ENCODE data around the gene MATCAP1. TPM values are rescaled to one million over a fixed set of nuclear protein-coding genes. Genes with fewer than 3 reads are reported as not detected.

The MATCAP1 gene
- total and polyA plus RNA-seq, 2 of the 4 experiments (the other 2 are of a cell fraction) = 8.2 to 43.9 TPM

GRCh38 chr16:67177743-67178699, 5.7 kb downstream of the MATCAP1 start:
- ATAC-seq (ENCODE audit: low read depth) = peak; percentile 18
- intact Hi-C loops (cut with micrococcal nuclease) = no loop called here

More at GRCh38 chr16:67177743-67178699, 5.7 kb downstream of the MATCAP1 start:
- no peak overlapping the region for H4K91ac ChIP-seq (ENCODE audit: insufficient read depth, low read depth, low read length)
- peak; percentile 40 for DNase-seq
- peaks cover 34% of the 10 kb centered on the region for H4K20me1 ChIP-seq (ENCODE audit: insufficient read depth, low read length)
- peak overlapping the region; percentile 90 for H3K4me2 ChIP-seq (ENCODE audit: low read depth, low read length)
- H3K23ac ChIP-seq (ENCODE audit: low read depth, low read length) = no peak overlapping the region
- 8% methylated on average over 36 of the region's 73 CpGs; no CpG with 5 or more reads in 1 of the 2 experiments for WGBS, 2 experiments (ENCODE audit: extremely low coverage in 2 of 2, insufficient read length in 1 of 2)
- H3K27ac ChIP-seq (ENCODE audit: insufficient read depth, low read length) = no peak overlapping the region
- ChIA-PET POLR2A (ENCODE audit: unreplicated experiment) (no interaction called here), CTCF (no interaction called here)
- in situ Hi-C loops (cut with MboI; ENCODE audit: low sequenced_read_pairs) = no loop called here
- H3K56ac ChIP-seq (ENCODE audit: extremely low read depth, insufficient read depth, low read length) = no peak overlapping the region
- no peak overlapping the region for H2BK120ac ChIP-seq (ENCODE audit: low read depth, low read length)
- peaks cover 13% of the 10 kb centered on the region for H3K9me1 ChIP-seq (ENCODE audit: insufficient read depth, low read length)
- H3K4ac ChIP-seq (ENCODE audit: low read depth, low read length) = no peak overlapping the region
- H2AFZ ChIP-seq (replicated peaks; ENCODE audit: low read length, poor library complexity) = peak overlapping the region; percentile 84
- no peak overlapping the region for H2AK9ac ChIP-seq (replicated peaks; ENCODE audit: low read depth, low read length, poor library complexity)
- H2BK5ac ChIP-seq (ENCODE audit: low read depth, low read length, poor library complexity, severe bottlenecking) = no peak overlapping the region
- peaks cover 23 to 54% of the 10 kb centered on the region in 2 experiments for H3K79me1 ChIP-seq (ENCODE audit: low read depth in 1 of 2, low read length in 2 of 2)
- no peaks in the 10 kb centered on the region for H3K27me3 ChIP-seq (ENCODE audit: control insufficient read depth, insufficient read depth, low read length)
- no peak overlapping the region for H2BK15ac ChIP-seq (ENCODE audit: low read depth, low read length)
- no peak overlapping the region for H2BK20ac ChIP-seq (ENCODE audit: low read depth, low read length)
- no peak overlapping the region for H2AK5ac ChIP-seq (ENCODE audit: low read depth, low read length)
- no peak overlapping the region for H4K5ac ChIP-seq (ENCODE audit: low read depth, low read length)
- no peak overlapping the region for H3K14ac ChIP-seq (replicated peaks; ENCODE audit: low read depth, low read length)
- H3K9me3 ChIP-seq (ENCODE audit: control insufficient read depth, insufficient read depth, low read length) = no peaks in the 10 kb centered on the region
- TF ChIP-seq CTCF (conservative IDR thresholded peaks at IDR 0.05; ENCODE audit: low read depth, low read length) (no peak), MXI1 (IDR thresholded peaks at IDR 0.05; ENCODE audit: borderline replicate concordance, low read depth, low read length) (0 out of 2 replicates have a peak, but pooled peaks have one; percentile 27)
- dilution Hi-C loops (cut with HindIII; ENCODE audit: low sequenced_read_pairs, unreplicated experiment) = no loop called here
- peak overlapping the region; percentile 23; the same call in 1 of the 2 replicates for H3K4me3 ChIP-seq (ENCODE audit: insufficient read depth, low read depth, low read length)
- H3K18ac ChIP-seq (ENCODE audit: low read depth, low read length) = no peak overlapping the region
- H3K36me3 ChIP-seq (ENCODE audit: control insufficient read depth, insufficient read depth, low read length) = peaks cover 11% of the 10 kb centered on the region; the same call in 1 of the 2 replicates
- no TSS peak for BruUV-seq (replicated peaks)
- H3K9ac ChIP-seq (ENCODE audit: low read depth, low read length) = no peak overlapping the region
- H4K8ac ChIP-seq (ENCODE audit: low read depth in 2 of 2, low read length in 2 of 2) = no peak overlapping the region
- peaks cover 22% of the 10 kb centered on the region for H3K4me1 ChIP-seq (ENCODE audit: control insufficient read depth, insufficient read depth, low read length)

Data from IMR-90 (cell line).